Measurements from ENCODE around the gene P2RX3.

The P2RX3 gene

GRCh38 chr11:57310630-57311086 is 27.5 kb upstream of the P2RX3 start:
- no peak for DNase-seq

GRCh38 chr11:57311109-57311936 is 26.8 kb upstream of the P2RX3 start:
- DNase-seq = peak; percentile 63

DNA sequence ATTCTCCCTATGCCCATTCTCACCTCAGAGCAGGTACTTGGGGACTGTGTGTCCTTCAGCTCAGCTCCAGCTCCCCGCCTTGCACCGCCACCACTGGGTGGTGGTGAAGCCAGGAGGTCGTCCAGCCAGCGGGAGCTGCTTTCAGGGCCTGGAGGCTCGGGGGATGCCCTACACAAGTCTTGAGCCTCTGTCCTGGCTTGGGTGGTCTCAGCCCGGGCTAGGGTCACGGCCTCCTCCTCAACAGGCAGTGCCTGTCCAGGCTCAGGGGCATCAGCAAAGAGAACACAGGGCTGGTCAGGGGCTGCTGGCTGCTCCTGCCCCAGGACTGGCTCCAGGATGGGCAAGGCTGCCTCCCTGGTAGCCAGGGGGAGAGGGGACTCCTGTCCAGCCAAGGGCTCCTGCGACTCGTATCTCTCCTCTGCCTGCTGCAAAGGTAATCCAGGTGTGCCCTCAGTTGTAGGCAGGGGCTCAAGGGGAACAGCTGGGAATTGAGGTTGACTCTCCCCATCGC is 25.6 kb upstream of the P2RX3 start:
- no peak for DNase-seq

GRCh38 chr11:57313071-57313787 is 24.9 kb upstream of the P2RX3 start:
- no peak for DNase-seq

DNA sequence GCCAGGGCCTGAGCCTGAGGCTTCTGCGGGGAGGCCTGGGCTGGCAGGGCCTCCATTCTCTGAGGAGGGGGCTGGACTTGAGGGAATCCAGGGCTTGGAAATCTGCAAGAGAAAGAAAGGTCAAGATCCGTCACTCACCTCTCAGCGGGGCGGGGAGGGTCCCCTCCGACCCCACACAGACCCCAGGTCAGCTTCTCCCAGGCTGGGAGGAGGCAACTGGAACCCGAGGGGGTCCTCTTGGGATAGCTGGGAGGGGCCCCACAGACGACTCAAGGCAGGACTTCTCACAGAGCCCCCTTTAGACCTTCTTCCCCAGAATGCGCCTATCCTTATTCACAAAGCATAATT is 24.4 kb upstream of the P2RX3 start:
- DNase-seq = no peak

GRCh38 chr11:57314221-57314973 is 23.8 kb upstream of the P2RX3 start:
- DNase-seq = no peak

DNA sequence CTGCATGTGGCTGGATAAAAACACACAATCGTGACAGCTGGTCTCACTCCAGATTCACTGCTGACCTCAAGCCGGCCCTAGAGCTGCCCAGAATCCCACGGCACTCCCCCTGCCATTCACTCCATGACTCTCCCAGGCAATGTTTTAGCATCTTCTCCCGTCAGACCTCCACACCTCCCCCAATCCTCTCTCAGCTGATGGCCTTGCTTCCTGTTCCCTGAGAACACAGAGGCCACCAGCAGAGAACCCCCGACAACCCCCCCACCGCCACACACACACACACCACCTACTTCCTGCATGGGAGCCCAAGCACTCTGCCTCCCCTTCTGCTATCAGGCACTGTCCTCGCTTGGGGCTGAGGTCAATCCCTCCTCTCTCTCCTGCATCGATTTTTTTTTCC is 22.7 kb upstream of the P2RX3 start:
- DNase-seq = no peak

- no peak for DNase-seq
Measured at GRCh38 chr11:57316017-57316416, 22.1 kb upstream of the P2RX3 start.

DNA sequence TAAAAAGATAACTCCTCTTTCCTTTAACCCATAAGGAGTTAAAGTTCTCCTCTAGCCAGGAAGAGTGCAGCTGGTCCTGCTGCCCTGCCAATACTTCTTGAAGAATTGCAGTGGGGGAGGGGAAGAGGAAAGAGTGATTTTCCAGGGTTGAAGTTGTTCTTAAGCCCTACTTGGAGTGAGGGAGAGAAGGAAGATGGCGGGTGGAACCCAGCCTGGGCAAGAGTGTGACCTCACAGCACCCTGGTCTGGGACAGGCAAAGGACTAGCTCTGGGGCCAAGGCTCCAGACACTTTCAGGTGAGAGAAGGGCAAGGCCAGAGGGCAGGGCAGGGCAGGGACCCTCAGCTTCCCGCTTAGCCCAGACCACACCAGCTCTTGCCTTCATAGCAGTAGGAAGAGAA is 20.0 kb upstream of the P2RX3 start:
- DNase-seq = no peak

DNA sequence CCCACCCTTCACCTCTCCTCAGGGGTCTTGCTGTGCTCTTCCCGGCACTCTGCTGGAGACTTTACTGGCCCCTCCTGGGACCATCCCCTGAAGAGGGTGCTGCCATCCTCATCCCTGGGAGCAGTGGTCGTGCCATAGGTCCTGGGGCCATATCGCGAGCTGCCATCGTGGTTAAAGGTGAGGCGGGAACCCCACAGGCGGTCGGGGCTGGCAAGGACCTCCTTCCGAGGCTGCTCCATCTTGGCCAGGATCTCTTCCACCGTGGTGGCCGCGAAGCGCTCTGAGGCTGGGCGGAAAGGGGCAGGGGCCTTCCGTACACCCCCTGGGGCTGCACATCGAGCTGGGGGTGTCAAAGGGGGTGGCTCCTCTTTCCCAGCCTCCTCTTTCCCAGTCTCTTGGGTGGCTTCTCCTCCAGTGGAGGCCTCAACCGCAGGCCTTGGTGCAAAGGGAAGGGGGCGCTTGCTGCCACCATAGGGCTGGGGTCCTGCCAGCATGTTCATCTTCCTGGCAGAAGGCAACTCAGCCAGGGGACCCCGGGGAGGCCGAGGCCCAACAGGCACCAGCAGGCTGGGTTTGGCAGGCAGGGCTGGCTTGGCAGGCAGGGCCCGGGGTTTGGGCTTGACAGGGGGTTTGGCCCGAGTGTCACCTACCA is 18.0 kb upstream of the P2RX3 start:
- no peak for DNase-seq

DNA sequence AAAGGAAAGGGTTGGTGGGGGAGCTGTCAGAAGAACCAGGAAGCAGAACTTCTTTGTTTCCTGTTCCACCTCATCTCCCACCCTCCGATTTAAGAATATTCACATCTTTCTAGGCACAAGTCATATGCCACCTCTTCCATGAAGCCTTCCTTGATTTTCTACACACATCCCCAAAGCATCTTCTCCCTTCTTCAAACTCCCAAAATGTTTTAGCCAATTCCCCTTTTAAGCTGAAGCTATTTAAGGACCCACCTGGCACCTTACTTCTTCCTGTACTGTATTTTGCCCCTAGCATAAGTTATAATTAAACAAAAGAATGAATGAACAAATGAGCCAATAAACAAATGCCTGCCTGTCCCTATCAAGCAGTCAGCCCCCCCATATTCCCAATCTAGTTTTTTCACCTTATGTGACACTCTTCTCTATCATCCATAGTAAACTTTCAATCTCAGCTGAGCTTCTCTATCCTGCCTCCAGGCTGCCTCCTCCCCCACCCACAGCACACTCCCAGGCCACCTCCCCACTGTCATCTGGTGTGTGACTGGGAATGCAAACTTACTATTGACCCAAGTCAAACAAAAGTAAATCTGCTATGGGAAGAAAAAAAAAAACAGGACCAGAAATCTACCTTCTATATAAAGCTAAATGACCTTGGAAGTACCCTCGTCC is 17.3 kb upstream of the P2RX3 start:
- DNase-seq = no peak

- DNase-seq = no peak
Measured at GRCh38 chr11:57321388-57322255, 16.5 kb upstream of the P2RX3 start.

- DNase-seq = peak; percentile 25
Measured at GRCh38 chr11:57322256-57323166, 15.6 kb upstream of the P2RX3 start.

DNA sequence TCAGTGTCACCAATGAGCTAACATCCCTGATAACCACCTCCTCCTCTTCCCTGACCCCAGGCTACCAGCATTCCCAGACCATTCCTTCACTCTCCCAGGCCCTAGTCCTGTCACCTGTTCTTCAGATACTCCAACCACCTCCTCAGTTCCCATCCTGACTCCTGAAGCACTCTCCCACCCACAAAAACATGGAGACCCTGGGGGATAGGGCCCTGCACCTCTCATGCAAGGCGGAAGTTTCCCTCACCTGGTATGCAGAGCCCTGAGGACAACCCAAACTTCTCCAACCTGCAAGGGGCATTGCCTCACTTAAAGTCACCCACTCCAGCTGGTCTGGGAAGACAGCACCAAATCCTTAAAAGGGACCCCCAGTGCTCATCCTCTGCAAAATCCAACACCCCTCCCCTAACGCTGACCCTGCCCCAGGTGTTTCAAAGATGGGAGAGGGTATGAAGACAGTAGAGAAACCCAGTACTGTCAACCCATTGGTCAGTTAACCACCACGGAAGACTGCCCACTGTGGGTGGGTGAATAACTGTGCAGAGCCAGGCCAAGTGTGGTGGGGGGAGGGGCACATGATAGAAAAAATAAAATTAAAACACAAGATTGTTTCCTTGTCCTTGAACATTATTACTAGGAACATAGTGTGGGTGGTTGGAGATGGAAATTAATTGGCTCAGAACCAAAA is 14.8 kb upstream of the P2RX3 start:
- no peak for DNase-seq

- no peak for DNase-seq
Measured at GRCh38 chr11:57323855-57324153, 14.3 kb upstream of the P2RX3 start.

DNA sequence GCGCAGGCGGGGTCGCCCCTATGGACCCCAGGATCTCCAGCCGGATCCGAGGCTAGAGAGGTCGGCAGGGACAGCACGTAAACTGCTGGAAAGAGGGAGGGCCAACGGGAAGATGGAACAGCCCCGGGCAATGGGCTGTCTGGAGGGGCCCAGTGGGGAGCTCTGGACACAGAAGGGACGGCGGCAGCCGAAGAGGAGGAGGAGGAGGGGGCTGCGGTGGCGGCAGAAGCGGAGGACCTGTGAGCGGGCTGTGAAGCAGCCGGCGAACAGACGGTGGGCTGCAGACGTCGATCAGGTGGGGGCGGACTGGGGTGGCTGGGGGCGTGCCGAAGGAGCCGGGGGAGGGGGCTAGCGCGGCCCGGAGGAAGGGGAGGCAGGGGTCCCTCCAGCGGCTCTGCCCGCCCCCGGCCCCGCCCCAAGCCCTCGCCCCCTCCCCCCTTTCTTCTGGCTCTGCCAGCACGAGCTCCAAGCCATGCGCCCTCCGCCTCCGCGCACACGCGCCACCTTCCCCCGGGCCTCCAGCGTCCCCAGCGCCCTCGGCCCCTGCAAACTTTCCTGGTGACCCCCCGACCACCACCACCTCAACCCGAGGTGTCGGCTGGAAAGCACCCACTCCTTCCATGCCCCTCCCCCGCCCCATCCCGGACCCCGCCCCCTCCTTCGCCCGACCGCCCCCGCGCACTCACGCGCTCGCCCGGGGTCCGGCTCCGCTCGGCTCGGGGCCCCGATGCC is 13.8 kb upstream of the P2RX3 start:
- DNase-seq = no peak

DNA sequence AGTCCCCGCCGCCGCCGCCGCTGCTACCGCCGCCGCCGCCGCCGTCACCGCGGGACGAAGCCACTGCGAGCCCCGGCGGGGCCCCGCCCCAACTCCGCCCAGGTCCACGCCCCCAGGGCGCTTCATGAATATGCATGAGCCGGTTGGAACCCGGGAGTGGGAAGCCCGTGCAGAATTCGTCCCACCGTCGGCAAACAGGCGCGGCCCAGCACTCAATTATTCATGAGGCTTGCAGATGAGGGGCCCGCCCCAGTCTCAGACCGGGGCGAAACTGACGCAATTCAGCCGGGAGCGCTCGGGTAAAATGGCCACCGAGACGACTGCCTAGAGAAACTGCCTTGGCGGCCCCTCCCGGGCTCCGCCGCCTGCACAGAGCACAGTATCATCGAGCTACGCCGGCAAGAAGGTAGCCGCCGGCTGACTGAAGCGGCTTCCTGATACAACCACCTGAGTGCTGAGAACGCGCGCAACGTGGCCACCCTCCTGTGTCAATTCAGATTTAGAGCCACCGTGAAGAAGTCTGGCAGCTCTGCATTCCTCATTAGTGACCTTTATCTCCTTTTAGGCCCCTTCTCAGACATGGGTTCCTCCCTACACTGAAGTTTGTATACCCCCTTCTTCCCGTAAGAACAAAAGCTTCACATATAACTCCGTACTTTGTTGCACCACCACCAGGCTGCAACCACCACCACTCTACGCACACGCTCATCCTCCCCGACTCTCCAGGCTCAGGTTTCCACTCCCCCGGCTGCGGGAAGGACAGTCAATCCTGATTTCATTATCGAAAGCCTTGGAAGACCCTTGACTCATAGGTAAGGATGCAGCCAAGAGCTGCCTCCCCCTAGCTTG is 13.0 kb upstream of the P2RX3 start, which contains the start of gene TNKS1BP1:
Gene TNKS1BP1 (minus strand): TSS at position 67 of the 849 bp plus-strand sequence. CDS start 3,067 bp downstream, outside the sequence.
- peak; percentile 92 for DNase-seq

DNA sequence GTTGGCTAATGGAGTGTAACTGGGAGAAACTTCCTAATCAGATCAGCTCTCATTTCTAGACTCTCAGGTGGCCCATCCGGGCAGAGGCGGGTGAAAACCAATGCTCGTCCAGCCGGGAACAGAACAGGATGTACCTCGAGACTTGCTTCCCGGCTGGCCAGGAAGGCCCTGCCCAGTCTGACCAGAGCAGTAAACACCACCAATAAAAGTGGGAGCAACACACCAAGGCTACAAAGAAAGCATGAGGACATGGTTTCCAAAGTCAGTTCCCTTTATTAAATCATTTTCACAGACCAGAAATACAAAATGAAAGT is 12.5 kb upstream of the P2RX3 start:
- no peak for DNase-seq
